Osteocyte (in vitro differentiated cells): ENCODE data around the gene FAM210A. TPM values are rescaled to one million over a fixed set of nuclear protein-coding genes. Genes with fewer than 3 reads are reported as not detected.

Source experiments
- DNase-seq: peaks from one replicate; pipeline ENCODE4 v3.0.0; 2021; ENCODE audit warnings: mixed read lengths; ENCODE audit not compliant: unreplicated experiment; ENCODE audit errors: extremely low spot score
- H3K27ac Mint-ChIP-seq: one replicate; pipeline ENCODE4 v1.8.0; 2021; ENCODE audit warnings: mild to moderate bottlenecking, mixed read lengths; ENCODE audit not compliant: unreplicated experiment
- H3K27me3 Mint-ChIP-seq: one replicate; pipeline ENCODE4 v1.8.0; 2021; ENCODE audit warnings: mixed read lengths; ENCODE audit not compliant: unreplicated experiment
- H3K36me3 Mint-ChIP-seq: one replicate; pipeline ENCODE4 v1.8.0; 2021; ENCODE audit warnings: mixed read lengths; ENCODE audit not compliant: unreplicated experiment
- H3K4me1 Mint-ChIP-seq: one replicate; pipeline ENCODE4 v1.8.0; 2021; ENCODE audit warnings: mixed read lengths; ENCODE audit not compliant: unreplicated experiment
- H3K4me3 Mint-ChIP-seq: one replicate; pipeline ENCODE4 v1.8.0; 2021; ENCODE audit warnings: mild to moderate bottlenecking, moderate library complexity, mixed read lengths; ENCODE audit not compliant: unreplicated experiment
- H3K9me3 Mint-ChIP-seq: one replicate; pipeline ENCODE4 v1.8.0; 2021; ENCODE audit warnings: mixed read lengths; ENCODE audit not compliant: unreplicated experiment
- total RNA-seq: library from RNA; stranded (reverse); gene quantifications from 2 replicates; pipeline ENCODE4 v1.2.1, GENCODE V29; 2021
- TF ChIP-seq, protein P1 (sequence below): fragments of 200-600 bp; sonication (generic); IDR thresholded peaks from 2 replicates; pipeline ENCODE4 v1.5.0; 2021; ENCODE audit warnings: antibody characterized with exemption, mild to moderate bottlenecking, moderate library complexity

Gene FAM210A
- total RNA-seq, 1 donor from 2014 or later: 13.8 TPM

DNA sequence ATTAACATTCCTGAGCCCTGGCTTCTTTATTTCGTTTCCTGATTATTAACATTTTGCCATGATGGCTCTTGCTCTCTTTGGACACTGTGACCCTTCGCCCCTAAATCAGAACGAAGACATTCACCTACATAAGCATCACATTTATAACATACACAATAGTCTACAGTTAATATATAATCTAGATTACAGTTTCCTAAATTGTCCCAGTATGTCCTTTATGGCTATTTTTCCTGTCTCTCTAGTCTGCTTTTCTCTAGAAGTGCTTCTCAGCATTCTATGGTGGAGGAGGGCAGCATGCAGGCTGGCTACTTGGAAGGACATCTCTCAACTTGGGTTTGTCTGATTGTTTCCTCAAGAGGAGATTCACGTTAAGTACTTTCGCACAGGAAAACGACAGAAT, 49.9 kb downstream of the FAM210A start:
- Mint-ChIP-seq H3K4me3 (no peak overlapping the region), H3K27me3 (no peaks in the 10 kb centered on the region), H3K9me3 (peaks cover 10% of the 10 kb centered on the region), H3K27ac (no peak overlapping the region), H3K4me1 (peaks cover 10% of the 10 kb centered on the region), H3K36me3 (peaks cover 12% of the 10 kb centered on the region)
- no peak for DNase-seq
- TF ChIP-seq, protein P1, sequence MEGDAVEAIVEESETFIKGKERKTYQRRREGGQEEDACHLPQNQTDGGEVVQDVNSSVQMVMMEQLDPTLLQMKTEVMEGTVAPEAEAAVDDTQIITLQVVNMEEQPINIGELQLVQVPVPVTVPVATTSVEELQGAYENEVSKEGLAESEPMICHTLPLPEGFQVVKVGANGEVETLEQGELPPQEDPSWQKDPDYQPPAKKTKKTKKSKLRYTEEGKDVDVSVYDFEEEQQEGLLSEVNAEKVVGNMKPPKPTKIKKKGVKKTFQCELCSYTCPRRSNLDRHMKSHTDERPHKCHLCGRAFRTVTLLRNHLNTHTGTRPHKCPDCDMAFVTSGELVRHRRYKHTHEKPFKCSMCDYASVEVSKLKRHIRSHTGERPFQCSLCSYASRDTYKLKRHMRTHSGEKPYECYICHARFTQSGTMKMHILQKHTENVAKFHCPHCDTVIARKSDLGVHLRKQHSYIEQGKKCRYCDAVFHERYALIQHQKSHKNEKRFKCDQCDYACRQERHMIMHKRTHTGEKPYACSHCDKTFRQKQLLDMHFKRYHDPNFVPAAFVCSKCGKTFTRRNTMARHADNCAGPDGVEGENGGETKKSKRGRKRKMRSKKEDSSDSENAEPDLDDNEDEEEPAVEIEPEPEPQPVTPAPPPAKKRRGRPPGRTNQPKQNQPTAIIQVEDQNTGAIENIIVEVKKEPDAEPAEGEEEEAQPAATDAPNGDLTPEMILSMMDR: no peak

DNA sequence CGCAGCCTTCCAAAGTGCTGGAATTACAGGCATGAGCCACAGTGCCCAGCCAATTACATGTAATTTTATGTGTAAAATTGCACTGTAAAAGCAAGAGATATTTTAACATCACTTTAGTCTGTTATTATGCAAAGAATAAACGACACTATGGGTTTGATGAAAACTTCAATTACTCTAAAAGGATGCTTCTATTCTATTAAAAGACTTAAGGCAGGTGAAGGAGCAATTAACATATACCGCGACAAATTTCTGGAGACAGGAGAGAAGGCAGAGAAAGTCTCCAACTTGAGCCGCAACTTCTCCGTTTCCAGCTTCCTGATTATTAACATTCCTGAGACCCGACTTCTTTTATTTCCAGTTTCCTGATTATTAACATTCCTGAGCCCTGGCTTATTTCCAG, 53.7 kb downstream of the FAM210A start:
- Mint-ChIP-seq H3K36me3 (peaks cover 23% of the 10 kb centered on the region), H3K4me3 (no peak overlapping the region), H3K27ac (peak overlapping the region; percentile 78), H3K4me1 (peaks cover 7% of the 10 kb centered on the region), H3K9me3 (peaks cover 10% of the 10 kb centered on the region), H3K27me3 (no peaks in the 10 kb centered on the region)
- DNase-seq: no peak
- TF ChIP-seq, protein P1: no peak

DNA sequence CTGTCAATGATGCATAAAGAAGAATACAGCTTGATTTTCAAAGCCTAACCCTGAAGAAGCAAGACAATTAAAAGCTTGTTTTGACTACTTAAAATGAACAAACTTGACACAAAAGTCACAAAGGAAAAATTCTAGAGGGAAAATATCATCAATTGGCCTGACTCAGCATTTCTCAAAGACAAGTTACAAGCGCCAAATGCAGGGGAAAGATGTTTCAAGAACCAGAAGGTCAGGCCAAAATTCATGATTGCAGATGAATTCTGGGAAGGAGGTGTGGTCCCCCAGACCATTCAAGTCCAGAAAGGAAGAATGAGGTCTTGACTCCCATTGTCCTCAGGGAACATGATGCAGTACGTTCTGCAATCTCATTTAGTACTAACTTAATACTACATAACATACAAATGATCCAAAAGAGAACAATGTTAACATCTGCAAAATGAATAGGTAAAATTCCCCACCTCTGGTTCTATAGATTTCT, 64.5 kb downstream of the FAM210A start:
- TF ChIP-seq, protein P1: no peak
- peaks cover 14% of the 10 kb centered on the region for H3K36me3 Mint-ChIP-seq

DNA sequence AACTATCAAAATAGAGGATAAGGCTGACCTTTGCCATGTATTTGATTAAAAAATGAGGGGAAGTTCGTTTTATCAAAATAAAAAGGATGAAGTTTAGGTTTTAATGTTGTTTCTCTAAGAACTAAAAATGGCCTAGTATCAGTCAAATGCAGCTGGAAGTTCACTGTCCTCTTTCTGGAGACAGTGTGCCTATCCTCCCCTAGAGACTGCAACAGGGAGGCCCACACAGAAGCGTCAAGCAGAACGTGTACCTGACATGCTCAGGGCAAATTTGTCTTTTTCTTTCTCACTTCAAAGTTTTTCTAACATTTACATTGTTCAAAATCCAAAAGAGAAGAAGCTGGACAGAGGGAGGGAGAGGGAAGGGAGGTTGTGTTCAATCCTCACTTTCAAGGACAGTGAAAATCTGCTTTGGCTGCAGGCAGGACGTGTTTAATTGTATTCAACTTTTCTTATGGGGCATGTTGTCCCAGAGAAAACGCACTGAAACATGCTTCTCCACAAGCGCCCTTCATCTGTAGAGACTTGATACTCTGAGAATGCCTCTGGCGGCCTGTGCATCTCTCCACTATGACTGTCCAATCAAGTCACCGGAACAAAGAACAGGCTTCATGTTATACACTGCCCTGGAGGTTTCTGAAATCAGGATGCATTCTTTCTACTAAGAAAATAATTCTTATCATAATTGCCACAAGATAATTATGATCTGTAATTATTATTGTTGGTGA, 65.1 kb downstream of the FAM210A start:
- Mint-ChIP-seq H3K4me3 (no peak overlapping the region), H3K27me3 (no peaks in the 10 kb centered on the region), H3K36me3 (peaks cover 11% of the 10 kb centered on the region), H3K4me1 (peaks cover 3% of the 10 kb centered on the region), H3K27ac (no peak overlapping the region), H3K9me3 (no peaks in the 10 kb centered on the region)
- no peak for DNase-seq
- TF ChIP-seq, protein P1: no peak

More for the DNA sequence above, 64.5 kb downstream of the FAM210A start:
- no peak overlapping the region for H3K27ac Mint-ChIP-seq
- DNase-seq: no peak
- H3K4me3 Mint-ChIP-seq: no peak overlapping the region
- peaks cover 3% of the 10 kb centered on the region for H3K4me1 Mint-ChIP-seq
- H3K27me3 Mint-ChIP-seq: no peaks in the 10 kb centered on the region
- H3K9me3 Mint-ChIP-seq: no peaks in the 10 kb centered on the region

DNA sequence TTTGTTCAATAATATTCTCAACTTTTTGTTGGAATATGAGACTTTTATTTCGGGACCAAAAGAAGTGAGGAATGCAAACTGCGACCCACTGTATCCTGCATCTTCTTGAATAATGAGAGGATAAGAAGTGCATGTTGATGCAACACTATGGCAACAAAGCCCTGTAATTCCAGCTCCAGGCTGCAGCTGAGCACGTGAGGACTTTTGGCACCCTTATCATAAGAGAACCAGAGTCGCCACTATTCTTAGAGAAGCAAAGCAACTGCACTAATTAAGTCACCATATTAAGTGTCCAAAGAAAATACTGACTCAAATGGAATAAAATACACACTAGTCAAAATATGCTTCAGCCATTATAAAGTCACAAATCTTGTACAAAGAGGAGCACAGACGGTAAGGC, 65.8 kb downstream of the FAM210A start:
- no peak for DNase-seq

More for the DNA sequence above, 65.8 kb downstream of the FAM210A start:
- H3K27me3 Mint-ChIP-seq: no peaks in the 10 kb centered on the region
- H3K36me3 Mint-ChIP-seq: peaks cover 10% of the 10 kb centered on the region
- H3K27ac Mint-ChIP-seq: no peak overlapping the region
- TF ChIP-seq, protein P1: no peak
- H3K4me1 Mint-ChIP-seq: peaks cover 3% of the 10 kb centered on the region
- no peaks in the 10 kb centered on the region for H3K9me3 Mint-ChIP-seq
- H3K4me3 Mint-ChIP-seq: no peak overlapping the region
